HepG2 (cell line): ENCODE measurements around the gene POU6F1.

ENCODE experiments used
- BRCA1 ChIP-seq: sonication (generic); formaldehyde crosslinking; IDR thresholded peaks from 2 replicates; pipeline ENCODE4 v1.4.0; 2020; ENCODE audit warnings: missing genetic modification reagents
- CHD2 ChIP-seq: IDR thresholded peaks from 2 replicates; pipeline ENCODE4 v1.6.1; 2011; ENCODE audit warnings: low read depth, low read length, improper control_type of control experiment
- MAZ ChIP-seq, 2 experiments: sonication (generic) in 1 of 2; formaldehyde crosslinking in 1 of 2; IDR thresholded peaks; 2 replicates each; pipeline versions ENCODE4 v1.5.0 to v1.6.1; 2012 to 2020; ENCODE audit warnings: low read depth in 2 of 2, mild to moderate bottlenecking in 2 of 2, borderline replicate concordance in 1 of 2, improper control_type of control experiment in 1 of 2, low read length in 1 of 2, missing genetic modification reagents in 1 of 2, moderate library complexity in 1 of 2
- POLR2AphosphoS5 ChIP-seq: IDR thresholded peaks from 2 replicates; pipeline ENCODE4 v1.6.1; 2012; ENCODE audit warnings: low read depth, low read length
- RELA ChIP-seq: sonication (generic); formaldehyde crosslinking; IDR thresholded peaks from 2 replicates; pipeline ENCODE4 v1.4.0; 2020; ENCODE audit warnings: missing genetic modification reagents

- TF ChIP-seq BRCA1 (CRISPR knock-in tag) = no peak
- TF ChIP-seq POLR2AphosphoS5 = no peak
- TF ChIP-seq CHD2 = no peak
- no peak for TF ChIP-seq MAZ (IDR thresholded peaks at IDR 0.05; ENCODE audit: borderline replicate concordance, low read depth, low read length)
- no peak for TF ChIP-seq MAZ (CRISPR knock-in tag; IDR thresholded peaks at IDR 0.05; ENCODE audit: low read depth)
- no peak for TF ChIP-seq RELA (CRISPR knock-in tag)
Measured at GRCh38 chr12:51205350-51205749, 12.5 kb downstream of the POU6F1 start.
